ENCODE results near the gene MYOM1.

The MYOM1 gene

GRCh38 chr18:3194947-3195612, 24.7 kb downstream of the MYOM1 start:
- H3K27ac ChIP-seq: no peak overlapping the region

DNA sequence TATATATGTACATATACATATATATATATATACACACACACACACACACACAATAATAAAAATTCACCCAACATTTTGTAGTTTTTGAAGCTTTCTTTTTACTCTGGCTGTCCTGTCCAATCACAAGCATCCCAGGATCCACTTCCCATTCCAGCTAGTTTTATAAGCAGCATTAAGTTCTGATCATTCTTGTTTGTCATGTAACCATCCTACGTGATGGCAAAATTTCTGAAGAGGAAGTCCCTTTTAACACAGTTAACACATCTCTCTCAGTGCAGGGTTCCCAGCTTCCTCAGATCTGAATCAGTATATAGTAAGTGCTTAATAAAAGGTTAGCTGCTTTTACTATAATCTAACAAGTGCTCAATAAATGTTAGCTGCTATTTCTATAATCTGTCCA, 26.4 kb downstream of the MYOM1 start:
- H3K27ac ChIP-seq: no peak overlapping the region
- TF ChIP-seq CTCF (IDR thresholded peaks at IDR 0.05) (no peak), ZFX (IDR thresholded peaks at IDR 0.05; ENCODE audit: borderline replicate concordance) (no peak)

More at GRCh38 chr18:3194947-3195612, 24.7 kb downstream of the MYOM1 start:
- TF ChIP-seq ZFX (IDR thresholded peaks at IDR 0.05; ENCODE audit: borderline replicate concordance) (no peak), CTCF (IDR thresholded peaks at IDR 0.05) (no peak)

DNA sequence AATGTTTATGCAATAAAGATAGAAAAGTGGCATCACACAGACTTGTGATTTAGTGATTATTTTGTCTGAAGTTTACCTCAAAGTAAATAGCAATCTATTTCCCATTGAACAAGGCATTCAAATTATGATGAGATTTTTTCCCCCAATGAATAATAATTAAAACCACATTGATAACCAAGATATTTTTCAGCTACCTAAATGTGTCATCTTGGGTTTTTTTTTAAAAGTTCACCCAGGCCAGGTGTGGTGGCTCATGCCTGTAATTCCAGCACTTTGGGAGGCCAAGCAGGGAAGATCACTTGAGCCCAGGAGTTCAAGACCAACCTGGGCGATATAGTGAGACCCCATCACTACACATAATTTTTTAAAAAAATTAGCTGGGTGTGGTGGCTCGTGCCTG, 27.0 kb downstream of the MYOM1 start:
- TF ChIP-seq ZFX (IDR thresholded peaks at IDR 0.05; ENCODE audit: borderline replicate concordance): no peak
- TF ChIP-seq CTCF (IDR thresholded peaks at IDR 0.05): no peak
- no peak overlapping the region for H3K27ac ChIP-seq

DNA sequence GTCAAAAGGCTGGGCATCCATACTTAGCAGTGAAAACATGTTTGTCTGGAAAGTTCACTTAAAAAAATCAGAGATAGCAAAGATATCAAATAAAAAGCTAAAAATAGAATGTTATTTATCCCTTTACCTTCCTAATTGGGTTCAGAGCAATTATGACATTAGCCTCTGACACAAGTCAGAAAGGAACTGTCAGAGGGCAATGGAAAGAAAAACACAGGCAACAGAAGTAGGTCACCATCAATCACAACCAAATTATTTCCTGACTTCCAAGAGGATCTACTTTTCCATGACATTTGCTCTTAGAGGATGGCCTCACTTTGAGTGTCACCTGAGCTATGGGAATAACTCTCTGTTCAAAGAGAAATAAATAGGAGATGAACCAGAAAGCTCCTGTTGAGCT, 27.5 kb downstream of the MYOM1 start:
- no peak overlapping the region for H3K27ac ChIP-seq
- TF ChIP-seq CTCF (IDR thresholded peaks at IDR 0.05) (no peak), ZFX (IDR thresholded peaks at IDR 0.05; ENCODE audit: borderline replicate concordance) (no peak)

DNA sequence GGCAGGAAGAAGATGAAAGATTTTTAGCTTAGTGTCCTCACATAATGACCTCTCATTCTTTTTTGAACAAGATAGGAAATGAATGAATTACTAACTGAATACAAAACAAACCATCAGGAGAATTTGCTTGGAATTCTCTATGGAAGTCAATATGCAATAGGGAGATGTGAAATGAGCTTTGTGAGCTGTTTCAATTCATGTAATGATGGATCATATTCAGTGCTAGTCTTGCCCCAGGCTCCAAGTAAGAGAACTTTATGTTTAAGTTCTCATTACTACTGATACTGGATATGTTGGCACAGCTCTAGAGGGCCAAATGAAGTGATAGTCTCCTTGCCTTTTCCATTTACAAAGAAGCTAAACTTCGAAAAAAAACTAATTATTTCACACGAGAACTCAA, 29.2 kb downstream of the MYOM1 start:
- H3K27ac ChIP-seq: no peak overlapping the region
- TF ChIP-seq CTCF (IDR thresholded peaks at IDR 0.05) (no peak), ZFX (IDR thresholded peaks at IDR 0.05; ENCODE audit: borderline replicate concordance) (no peak)

GRCh38 chr18:3189884-3190283, 29.9 kb downstream of the MYOM1 start:
- TF ChIP-seq CTCF (IDR thresholded peaks at IDR 0.05) (no peak), ZFX (IDR thresholded peaks at IDR 0.05; ENCODE audit: borderline replicate concordance) (no peak)
- H3K27ac ChIP-seq: no peak overlapping the region

DNA sequence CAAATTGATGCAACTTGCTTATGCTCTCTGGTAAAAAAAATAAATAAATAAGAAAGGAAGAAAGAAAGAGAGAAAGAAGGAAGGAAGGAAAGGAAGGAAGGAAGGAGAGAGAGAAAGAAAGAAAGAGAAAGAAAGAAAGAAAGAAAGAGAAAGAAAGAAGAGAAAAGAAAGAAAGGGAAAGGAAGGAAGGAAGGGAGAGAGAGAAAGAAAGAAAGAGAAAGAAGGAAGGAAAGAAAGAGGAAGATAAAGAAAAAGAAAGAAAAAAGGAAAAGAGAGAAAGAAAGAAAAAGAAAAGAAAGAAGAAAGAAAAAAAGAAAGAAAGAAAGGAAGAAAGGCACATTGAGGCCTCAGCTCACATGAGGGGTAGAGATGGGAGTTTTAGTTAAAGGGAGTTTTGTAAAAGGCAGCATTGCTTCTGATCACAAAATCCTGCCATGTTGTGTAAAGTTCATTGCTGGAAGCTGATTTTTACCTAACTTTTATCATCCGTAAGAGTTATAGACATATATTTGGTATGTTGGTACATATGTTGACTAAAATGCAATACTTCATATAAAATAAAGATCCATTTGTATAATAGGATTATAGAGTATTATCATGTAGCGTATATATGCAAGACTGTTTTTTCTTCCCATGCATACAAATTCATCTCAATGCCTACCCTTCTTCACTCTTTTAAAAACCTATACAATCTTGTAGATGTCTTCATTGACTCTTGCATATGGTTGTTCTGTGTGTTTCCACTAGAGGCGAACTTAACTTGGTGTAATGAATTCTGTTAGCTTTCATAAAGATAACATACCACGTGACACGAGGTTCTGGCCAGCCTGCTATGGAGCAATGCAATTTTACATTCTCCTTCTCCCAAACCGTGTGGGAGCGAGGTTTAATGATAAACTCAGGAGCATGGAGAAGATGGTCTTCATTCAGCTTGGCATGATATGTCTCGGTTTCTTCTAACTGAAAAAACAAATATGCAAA, 32.8 kb downstream of the MYOM1 start:
- TF ChIP-seq CTCF (IDR thresholded peaks at IDR 0.05): peak; percentile 28
- TF ChIP-seq ZFX (IDR thresholded peaks at IDR 0.05; ENCODE audit: borderline replicate concordance): no peak
- no peak overlapping the region for H3K27ac ChIP-seq
